OCI-LY3 (cell line): ENCODE results near the gene TRIM10.

ENCODE experiments used
- H2AFZ ChIP-seq: fragments of 200-600, 300-600 bp; shearing (Covaris generic); 2 replicates; pipeline ENCODE4 v1.6.0; 2014; ENCODE audit warnings: antibody characterized with exemption, low read depth, low read length
- H3K27ac ChIP-seq: fragments of 200-600, 300-600 bp; sonication (generic); 2 replicates; pipeline ENCODE4 v1.5.1; 2014; ENCODE audit warnings: mild to moderate bottlenecking, low read length, moderate library complexity, mixed read lengths
- H3K27me3 ChIP-seq: fragments of 200-600, 300-600 bp; sonication (generic); 2 replicates; pipeline ENCODE4 v1.6.1; 2014; ENCODE audit warnings: low read depth, low read length, mixed read lengths
- H3K36me3 ChIP-seq: fragments of 200-600, 300-600 bp; sonication (generic); replicated peaks from 2 replicates; pipeline ENCODE3; 2014; ENCODE audit warnings: low read depth, low read length, mixed read lengths
- H3K4me1 ChIP-seq: fragments of 300-600, 200-600 bp; sonication (generic); 2 replicates; pipeline ENCODE4 v1.6.1; 2014; ENCODE audit warnings: low read length, mixed read lengths
- H3K4me2 ChIP-seq: fragments of 200-600, 300-600 bp; sonication (generic); 2 replicates; pipeline ENCODE4 v1.6.1; 2014; ENCODE audit warnings: low read length, mixed read lengths
- H3K4me3 ChIP-seq: fragments of 300-600, 200-600 bp; sonication (generic); 2 replicates; pipeline ENCODE4 v1.5.1; 2014; ENCODE audit warnings: antibody characterized with exemption, mild to moderate bottlenecking, low read length, moderate library complexity
- H3K79me2 ChIP-seq: fragments of 300-600, 200-600 bp; shearing (Covaris generic); 2 replicates; pipeline ENCODE4 v1.6.1; 2014; ENCODE audit warnings: mild to moderate bottlenecking, low read length, mixed read lengths
- H3K9ac ChIP-seq: fragments of 300-600, 200-600 bp; shearing (Covaris generic); 2 replicates; pipeline ENCODE4 v1.6.0; 2014; ENCODE audit warnings: mild to moderate bottlenecking, low read length, moderate library complexity
- H3K9me3 ChIP-seq: fragments of 200-600, 300-600 bp; shearing (Covaris generic); 2 replicates; pipeline ENCODE4 v1.6.1; 2014; ENCODE audit warnings: low read length, mixed read lengths; ENCODE audit not compliant: insufficient read depth
- H4K20me1 ChIP-seq: fragments of 200-600, 300-600 bp; sonication (generic); 2 replicates; pipeline ENCODE4 v1.6.1; 2016; ENCODE audit warnings: low read length, mixed read lengths; ENCODE audit not compliant: insufficient read depth
- EZH2phosphoT487 ChIP-seq: fragments of 200-600 bp; shearing (Covaris generic); IDR thresholded peaks from 2 replicates; pipeline ENCODE4 v1.6.1; 2018; ENCODE audit warnings: antibody characterized with exemption, mixed run types, low read depth
- TF ChIP-seq, protein P1 (sequence below): fragments of 200-600, 300-600 bp; sonication (generic); IDR thresholded peaks from 2 replicates; pipeline ENCODE4 v1.5.1; 2014; ENCODE audit warnings: antibody characterized with exemption, low read length, low read depth

The TRIM10 gene

DNA sequence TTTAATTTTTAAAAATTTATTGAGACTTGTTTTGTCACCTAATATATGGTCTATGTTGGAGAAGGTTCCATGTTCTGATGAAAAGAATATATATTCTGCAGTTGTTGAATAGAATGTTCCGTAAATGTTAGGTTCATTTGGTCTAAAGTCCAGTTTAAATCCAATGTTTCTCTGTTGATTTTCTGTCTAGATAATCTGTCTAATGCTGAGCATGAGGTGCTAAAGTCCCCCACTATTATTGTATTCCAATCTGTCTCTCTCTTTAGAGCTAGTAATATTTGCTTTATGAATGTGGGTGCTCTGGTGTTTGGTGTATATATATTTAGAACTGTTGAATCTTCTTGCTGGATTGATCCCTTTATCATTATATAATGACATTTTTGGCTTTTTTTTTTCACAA, 17.8 kb upstream of the TRIM10 start:
- H2AFZ ChIP-seq: no peak overlapping the region
- no peak overlapping the region for H3K4me3 ChIP-seq
- no peaks in the 10 kb centered on the region for H4K20me1 ChIP-seq
- H3K36me3 ChIP-seq: no peaks in the 10 kb centered on the region
- TF ChIP-seq, protein P1, sequence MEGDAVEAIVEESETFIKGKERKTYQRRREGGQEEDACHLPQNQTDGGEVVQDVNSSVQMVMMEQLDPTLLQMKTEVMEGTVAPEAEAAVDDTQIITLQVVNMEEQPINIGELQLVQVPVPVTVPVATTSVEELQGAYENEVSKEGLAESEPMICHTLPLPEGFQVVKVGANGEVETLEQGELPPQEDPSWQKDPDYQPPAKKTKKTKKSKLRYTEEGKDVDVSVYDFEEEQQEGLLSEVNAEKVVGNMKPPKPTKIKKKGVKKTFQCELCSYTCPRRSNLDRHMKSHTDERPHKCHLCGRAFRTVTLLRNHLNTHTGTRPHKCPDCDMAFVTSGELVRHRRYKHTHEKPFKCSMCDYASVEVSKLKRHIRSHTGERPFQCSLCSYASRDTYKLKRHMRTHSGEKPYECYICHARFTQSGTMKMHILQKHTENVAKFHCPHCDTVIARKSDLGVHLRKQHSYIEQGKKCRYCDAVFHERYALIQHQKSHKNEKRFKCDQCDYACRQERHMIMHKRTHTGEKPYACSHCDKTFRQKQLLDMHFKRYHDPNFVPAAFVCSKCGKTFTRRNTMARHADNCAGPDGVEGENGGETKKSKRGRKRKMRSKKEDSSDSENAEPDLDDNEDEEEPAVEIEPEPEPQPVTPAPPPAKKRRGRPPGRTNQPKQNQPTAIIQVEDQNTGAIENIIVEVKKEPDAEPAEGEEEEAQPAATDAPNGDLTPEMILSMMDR: no peak
- TF ChIP-seq EZH2phosphoT487: no peak
- peaks cover 5% of the 10 kb centered on the region; the same call in 1 of the 2 replicates for H3K9me3 ChIP-seq
- no peak overlapping the region for H3K27ac ChIP-seq
- H3K4me2 ChIP-seq: no peak overlapping the region
- H3K4me1 ChIP-seq: no peaks in the 10 kb centered on the region
- H3K27me3 ChIP-seq: peaks cover 9% of the 10 kb centered on the region; the same call in 1 of the 2 replicates
- no peak overlapping the region for H3K9ac ChIP-seq
- no peaks in the 10 kb centered on the region for H3K79me2 ChIP-seq

- H3K36me3 ChIP-seq: no peaks in the 10 kb centered on the region
- H3K27me3 ChIP-seq: peaks cover 10% of the 10 kb centered on the region
- H3K4me3 ChIP-seq: no peak overlapping the region
- H2AFZ ChIP-seq: no peak overlapping the region
- H3K4me2 ChIP-seq: no peak overlapping the region
- no peaks in the 10 kb centered on the region for H3K4me1 ChIP-seq
- H3K9me3 ChIP-seq: peaks cover 5% of the 10 kb centered on the region; the same call in 1 of the 2 replicates
- H3K79me2 ChIP-seq: no peaks in the 10 kb centered on the region
- H3K9ac ChIP-seq: no peak overlapping the region
- TF ChIP-seq, protein P1: no peak
- H3K27ac ChIP-seq: no peak overlapping the region
- H4K20me1 ChIP-seq: no peaks in the 10 kb centered on the region
These were observed 14.8 kb upstream of the TRIM10 start for GRCh38 chr6:30175765-30176164.

DNA sequence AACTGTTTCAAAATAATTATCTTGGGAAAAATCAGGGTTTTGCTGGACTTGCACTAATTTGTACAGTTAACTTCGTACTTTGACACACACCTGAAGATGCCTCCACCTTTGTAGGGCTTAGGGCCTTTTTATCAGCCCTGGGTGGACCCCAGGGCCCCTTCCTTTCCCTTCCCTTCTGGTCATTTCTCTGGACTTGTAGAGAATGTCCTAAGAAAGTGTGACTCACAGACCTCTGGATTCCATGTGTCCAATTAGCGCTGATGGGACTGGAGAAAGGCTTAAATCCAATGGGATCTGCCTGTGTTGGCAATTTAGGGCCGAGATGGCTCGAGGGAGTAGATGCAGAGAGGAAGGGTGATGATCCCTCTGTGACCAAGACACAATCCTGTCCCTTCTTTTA, 11.7 kb upstream of the TRIM10 start:
- TF ChIP-seq, protein P1: no peak
- no peak for TF ChIP-seq EZH2phosphoT487
- Histone ChIP-seq H2AFZ (no peak overlapping the region), H3K36me3 (no peaks in the 10 kb centered on the region), H3K27ac (no peak overlapping the region), H3K4me2 (no peak overlapping the region), H3K27me3 (peaks cover 15% of the 10 kb centered on the region), H3K4me3 (no peak overlapping the region), H3K9me3 (no peaks in the 10 kb centered on the region), H3K9ac (no peak overlapping the region), H3K79me2 (no peaks in the 10 kb centered on the region), H3K4me1 (no peaks in the 10 kb centered on the region), H4K20me1 (no peaks in the 10 kb centered on the region)

DNA sequence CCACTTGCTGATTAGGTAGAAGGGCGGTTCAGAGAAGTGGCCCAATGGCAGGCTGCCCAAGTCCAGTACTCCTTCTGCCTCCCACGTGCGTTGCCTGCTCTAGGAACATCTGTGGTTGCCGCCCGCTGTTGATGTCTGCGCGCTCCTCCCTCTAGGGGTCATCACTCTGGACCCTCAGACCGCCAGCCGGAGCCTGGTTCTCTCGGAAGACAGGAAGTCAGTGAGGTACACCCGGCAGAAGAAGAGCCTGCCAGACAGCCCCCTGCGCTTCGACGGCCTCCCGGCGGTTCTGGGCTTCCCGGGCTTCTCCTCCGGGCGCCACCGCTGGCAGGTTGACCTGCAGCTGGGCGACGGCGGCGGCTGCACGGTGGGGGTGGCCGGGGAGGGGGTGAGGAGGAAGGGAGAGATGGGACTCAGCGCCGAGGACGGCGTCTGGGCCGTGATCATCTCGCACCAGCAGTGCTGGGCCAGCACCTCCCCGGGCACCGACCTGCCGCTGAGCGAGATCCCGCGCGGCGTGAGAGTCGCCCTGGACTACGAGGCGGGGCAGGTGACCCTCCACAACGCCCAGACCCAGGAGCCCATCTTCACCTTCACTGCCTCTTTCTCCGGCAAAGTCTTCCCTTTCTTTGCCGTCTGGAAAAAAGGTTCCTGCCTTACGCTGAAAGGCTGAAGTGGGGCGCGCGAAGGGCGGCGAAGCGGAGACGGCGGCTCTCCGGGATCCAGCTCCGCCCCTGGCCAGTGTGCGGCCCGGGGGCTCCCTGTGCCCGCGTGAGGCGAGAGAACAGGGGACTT, 10.9 kb upstream of the TRIM10 start:
- no peak overlapping the region for H3K4me2 ChIP-seq
- H2AFZ ChIP-seq: no peak overlapping the region
- no peak overlapping the region for H3K9ac ChIP-seq

More for the DNA sequence above, 10.9 kb upstream of the TRIM10 start:
- Histone ChIP-seq H3K27ac (no peak overlapping the region), H3K79me2 (no peaks in the 10 kb centered on the region), H4K20me1 (no peaks in the 10 kb centered on the region), H3K4me1 (no peaks in the 10 kb centered on the region), H3K4me3 (no peak overlapping the region), H3K36me3 (no peaks in the 10 kb centered on the region), H3K9me3 (no peaks in the 10 kb centered on the region), H3K27me3 (peaks cover 10% of the 10 kb centered on the region)
- TF ChIP-seq, protein P1: no peak
- no peak for TF ChIP-seq EZH2phosphoT487
